Kidney capillary endothelial cell (primary cell): ENCODE results near the gene ARFIP2.
A peak's percentile ranks its signal among the peaks of the same experiment; 100 is the strongest.

Experiments used
- DNase-seq: peaks from one replicate; pipeline ENCODE4 v3.0.0-alpha.2; 2018; ENCODE audit warnings: low spot score

The ARFIP2 gene

GRCh38 chr11:6443269-6444003 is 37.7 kb downstream of the ARFIP2 start:
- peak; percentile 30 for DNase-seq

DNA sequence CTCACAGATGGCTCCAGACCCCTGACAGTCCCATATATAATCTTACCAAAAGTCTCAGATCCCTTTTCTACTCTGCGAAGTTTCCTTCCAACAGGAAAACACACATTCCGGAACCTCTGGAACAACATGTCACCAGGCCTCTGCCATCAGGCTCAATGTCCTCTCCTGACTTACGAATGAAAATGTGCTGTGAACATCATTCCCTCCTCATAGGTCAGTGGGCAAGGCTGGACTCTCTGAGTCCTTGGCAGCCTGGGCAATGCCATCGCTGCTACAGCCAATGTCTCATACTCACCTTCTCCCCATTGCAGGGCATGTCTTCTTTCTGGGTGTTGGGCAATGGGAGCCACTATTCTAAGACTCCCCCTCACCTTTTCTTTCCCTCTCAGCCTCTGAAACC is 38.7 kb downstream of the ARFIP2 start:
- no peak for DNase-seq

DNA sequence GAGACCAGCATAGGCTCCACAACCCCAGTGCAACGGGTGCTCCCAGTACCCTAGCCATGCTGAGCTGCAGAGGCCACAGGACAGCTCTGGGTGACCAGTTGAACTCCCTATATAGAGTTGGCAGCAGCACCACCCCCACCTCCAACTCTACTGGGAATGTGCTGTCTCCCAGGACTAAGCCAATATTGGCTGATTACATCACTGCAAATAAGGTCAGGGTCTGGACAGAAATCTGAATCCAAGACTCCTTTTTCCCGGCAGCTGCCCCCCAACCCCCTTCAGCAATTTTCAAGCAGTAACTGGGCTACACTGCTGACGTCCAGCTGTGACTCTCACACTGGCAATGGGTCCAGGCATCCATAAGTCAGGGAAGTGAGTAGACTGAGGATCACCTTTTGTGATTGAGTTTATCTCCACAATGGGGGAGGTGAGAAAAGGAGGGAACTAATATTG is 40.2 kb downstream of the ARFIP2 start, which contains the start of gene HPX:
Gene HPX (minus strand): TSS at position 82 of the 453 bp plus-strand sequence. CDS start 24 bp downstream, at position 58.
- DNase-seq = no peak

DNA sequence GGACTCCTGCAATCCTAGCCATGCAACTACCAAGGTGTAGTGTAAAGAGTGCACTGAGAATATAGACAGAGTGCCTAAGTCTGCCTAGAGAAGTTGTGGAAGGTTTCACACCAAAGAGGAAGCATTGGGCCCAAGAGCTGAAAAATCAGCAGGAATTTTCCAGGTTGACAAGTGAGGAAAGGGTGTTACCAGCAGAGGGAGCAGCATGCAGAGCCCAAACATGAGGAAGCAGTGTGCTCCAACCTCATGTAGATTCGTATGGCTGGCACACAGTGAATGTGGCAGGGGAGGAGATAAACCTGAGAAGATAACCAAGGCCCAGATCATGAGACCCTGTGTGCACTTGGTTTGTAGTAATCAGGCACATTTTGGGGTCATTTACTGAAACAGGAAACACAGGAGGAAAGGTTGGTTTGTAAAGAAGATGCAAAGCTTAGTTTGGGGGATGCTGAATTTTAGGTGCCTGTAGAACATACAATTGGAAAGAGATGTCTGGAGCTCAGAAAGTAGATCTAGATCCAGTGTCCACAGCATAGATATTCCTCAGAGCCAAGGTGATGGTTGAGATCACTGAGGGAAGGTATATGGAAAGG is 42.1 kb downstream of the ARFIP2 start:
- DNase-seq = peak; percentile 40

DNA sequence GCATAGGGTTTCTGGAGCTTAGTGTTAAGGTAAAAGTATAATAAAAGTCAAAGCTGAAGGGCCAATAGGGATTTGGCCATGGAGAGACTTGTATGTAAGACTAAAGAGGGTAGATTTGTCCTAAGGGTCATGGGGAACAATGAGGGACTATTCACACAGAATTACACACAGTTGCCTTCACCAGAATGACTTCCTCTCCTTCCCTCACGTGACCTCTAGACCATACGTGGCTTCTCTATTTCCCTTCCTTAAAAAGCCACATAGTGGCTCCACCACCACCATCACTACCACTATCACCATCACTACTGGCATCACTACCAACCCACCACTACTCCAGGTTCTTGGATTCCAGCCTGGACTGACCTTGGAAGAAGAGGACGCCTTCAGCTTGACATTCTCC is 43.1 kb downstream of the ARFIP2 start:
- DNase-seq = no peak

GRCh38 chr11:6437423-6437822 is 43.7 kb downstream of the ARFIP2 start:
- DNase-seq = no peak

- DNase-seq = no peak
Observed at GRCh38 chr11:6433998-6434660, 47.0 kb downstream of the ARFIP2 start.

DNA sequence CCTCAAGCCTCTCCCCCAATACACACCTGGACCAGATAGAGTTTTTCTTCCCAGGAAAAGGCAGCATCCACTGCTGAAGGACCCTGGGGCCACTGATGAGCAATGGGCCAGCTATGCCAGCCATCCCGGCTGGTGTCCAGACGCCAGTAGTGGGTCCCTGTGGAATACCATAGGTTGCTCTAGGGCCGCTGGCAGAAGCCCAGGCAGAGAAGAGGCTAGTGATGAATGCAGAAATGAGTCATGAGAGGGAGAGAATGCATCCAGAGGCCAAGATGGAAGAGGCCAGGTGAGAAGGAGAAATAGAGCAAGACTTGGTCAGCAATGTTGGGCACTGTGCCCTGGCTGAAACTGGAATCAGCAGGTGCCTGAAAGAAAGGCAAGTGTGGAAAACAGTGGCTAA is 49.3 kb downstream of the ARFIP2 start:
- no peak for DNase-seq

DNA sequence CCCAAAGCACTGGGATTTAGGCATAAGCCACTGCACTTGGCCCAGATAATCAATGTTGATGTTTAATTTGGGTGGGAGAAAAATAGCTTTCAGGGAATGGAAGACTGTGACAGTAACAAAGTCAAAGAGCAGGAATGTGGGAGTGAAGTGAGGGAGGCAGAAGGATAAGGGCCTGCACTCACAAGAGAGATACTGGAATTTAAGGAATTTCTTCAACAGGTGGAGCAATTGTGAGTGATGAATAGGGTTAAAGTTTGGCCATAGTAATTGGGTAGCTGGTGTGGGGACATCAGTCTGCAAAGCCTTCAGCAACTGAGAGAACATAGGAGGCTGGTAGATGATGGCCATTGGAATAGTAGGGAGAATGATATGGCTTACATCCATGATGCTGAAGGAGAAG is 53.6 kb downstream of the ARFIP2 start:
- DNase-seq = no peak
